Middle frontal gyrus (tissue), 1 donor: ENCODE data around the gene TBX6.

Experiments
- DNase-seq: peaks from one replicate; pipeline ENCODE4 v3.0.0-alpha.2; 2015; ENCODE audit warnings: low spot score; ENCODE audit errors: extremely low spot score

Gene TBX6

GRCh38 chr16:30040221-30040620, 51.5 kb downstream of the TBX6 start:
- DNase-seq: no peak
